SJCRH30 (cell line): ENCODE data around the gene PTGS1. TPM values are rescaled to one million over a fixed set of nuclear protein-coding genes. Genes with fewer than 3 reads are reported as not detected.
"Not testable (repeated sequence)": the region's sequence is repeated elsewhere in the genome, so short reads cannot be mapped to it uniquely, and the experiment has no call there.

Source experiments
- DNase-seq, 2 experiments: peaks; one replicate each; pipeline ENCODE4 v3.0.0-alpha.2; 2015 to 2020
- H3K27ac ChIP-seq: fragments of 250-450 bp; sonication (Bioruptor Pico); 2 replicates; pipeline ENCODE4 v1.5.1; 2020; ENCODE audit warnings: mild to moderate bottlenecking, moderate library complexity
- H3K27me3 ChIP-seq: fragments of 250-450 bp; sonication (Bioruptor Pico); 2 replicates; pipeline ENCODE4 v1.5.1; 2020; ENCODE audit warnings: mild to moderate bottlenecking, moderate library complexity
- H3K36me3 ChIP-seq: fragments of 250-450 bp; sonication (Bioruptor Pico); 2 replicates; pipeline ENCODE4 v1.5.1; 2020; ENCODE audit warnings: mild to moderate bottlenecking, moderate library complexity
- H3K4me1 ChIP-seq: fragments of 250-450 bp; sonication (Bioruptor Pico); 2 replicates; pipeline ENCODE4 v1.5.1; 2020; ENCODE audit warnings: mild to moderate bottlenecking, moderate library complexity
- H3K4me3 ChIP-seq: fragments of 250-450 bp; sonication (Bioruptor Pico); 2 replicates; pipeline ENCODE4 v1.5.1; 2020; ENCODE audit warnings: mild to moderate bottlenecking, moderate library complexity
- H3K9me3 ChIP-seq: fragments of 250-450 bp; sonication (Bioruptor Pico); replicated peaks from 2 replicates; pipeline ENCODE4 v1.5.1; 2020; ENCODE audit warnings: mild to moderate bottlenecking, moderate library complexity
- total RNA-seq: library from RNA; depleted of rRNA; stranded (reverse); fragments of >200 nt; shearing (Covaris generic); gene quantifications from 2 replicates; pipeline ENCODE4 v1.2.3, GENCODE V29; 2014; rRNA removed

Gene PTGS1
- 0.85 and 1.2 TPM in 2 replicates for total RNA-seq

- Histone ChIP-seq H3K36me3 (no peaks in the 10 kb centered on the region), H3K4me3 (peak within 1 kb of the TSS; percentile 33), H3K27ac (no peak within 1 kb of the TSS), H3K27me3 (no peaks in the 10 kb centered on the region), H3K4me1 (peaks cover 7% of the 10 kb centered on the region), H3K9me3 (no peaks in the 10 kb centered on the region)
- DNase-seq, result peak; percentile 69 to 70
Observed at GRCh38 chr9:122370869-122371755, at the start of gene PTGS1. Gene PTGS1 (plus strand): TSS chr9:122371024. CDS start chr9:122371085, 61 bp downstream.

GRCh38 chr9:122322553-122322952 is 48.3 kb upstream of the PTGS1 start:
- Histone ChIP-seq H3K4me1 (no peaks in the 10 kb centered on the region), H3K36me3 (peaks cover 19% of the 10 kb centered on the region), H3K4me3 (no peak overlapping the region), H3K9me3 (no peaks in the 10 kb centered on the region), H3K27me3 (no peaks in the 10 kb centered on the region), H3K27ac (no peak overlapping the region)
- DNase-seq, result no peak

GRCh38 chr9:122324665-122325064 is 46.2 kb upstream of the PTGS1 start:
- not testable (repeated sequence) for DNase-seq, H3K9me3 ChIP-seq, H3K27me3 ChIP-seq, H3K4me3 ChIP-seq, H3K4me1 ChIP-seq, H3K27ac ChIP-seq
- peaks cover 17% of the 10 kb centered on the region; the same call in 1 of the 2 replicates for H3K36me3 ChIP-seq

- peaks cover 13% of the 10 kb centered on the region for H3K4me1 ChIP-seq
- no peak for DNase-seq
- no peaks in the 10 kb centered on the region for H3K9me3 ChIP-seq
Observed at GRCh38 chr9:122325124-122325523, 45.7 kb upstream of the PTGS1 start.

GRCh38 chr9:122327175-122327574 is 43.6 kb upstream of the PTGS1 start:
- Histone ChIP-seq H3K9me3 (no peaks in the 10 kb centered on the region), H3K4me1 (peaks cover 26% of the 10 kb centered on the region), H3K36me3 (peaks cover 17% of the 10 kb centered on the region; the same call in 1 of the 2 replicates), H3K27ac (no peak overlapping the region), H3K27me3 (no peaks in the 10 kb centered on the region), H3K4me3 (no peak overlapping the region)
- DNase-seq, result no peak

More at GRCh38 chr9:122325124-122325523, 45.7 kb upstream of the PTGS1 start:
- Histone ChIP-seq H3K36me3 (peaks cover 17% of the 10 kb centered on the region; the same call in 1 of the 2 replicates), H3K27ac (no peak overlapping the region), H3K4me3 (no peak overlapping the region), H3K27me3 (no peaks in the 10 kb centered on the region)

GRCh38 chr9:122329597-122329996 is 41.2 kb upstream of the PTGS1 start:
- Histone ChIP-seq H3K4me1 (peaks cover 31% of the 10 kb centered on the region), H3K4me3 (no peak overlapping the region), H3K27ac (no peak overlapping the region), H3K9me3 (no peaks in the 10 kb centered on the region), H3K36me3 (0 out of 2 replicates have a peak, but pooled peaks cover 3% of the 10 kb centered on the region), H3K27me3 (no peaks in the 10 kb centered on the region)
- peak; percentile 42 to 66 for DNase-seq

- not testable (repeated sequence) for H3K36me3 ChIP-seq, DNase-seq, H3K4me3 ChIP-seq, H3K9me3 ChIP-seq, H3K27me3 ChIP-seq, H3K27ac ChIP-seq
- H3K4me1 ChIP-seq, result peaks cover 31% of the 10 kb centered on the region
Observed at GRCh38 chr9:122330466-122330865, 40.4 kb upstream of the PTGS1 start.

GRCh38 chr9:122331523-122331927 is 39.3 kb upstream of the PTGS1 start:
- Histone ChIP-seq H3K4me3 (no peak overlapping the region), H3K4me1 (peaks cover 31% of the 10 kb centered on the region), H3K27me3 (no peaks in the 10 kb centered on the region), H3K27ac (no peak overlapping the region), H3K36me3 (no peaks in the 10 kb centered on the region), H3K9me3 (no peaks in the 10 kb centered on the region)
- no peak for DNase-seq

GRCh38 chr9:122332083-122332482 is 38.7 kb upstream of the PTGS1 start:
- peaks cover 31% of the 10 kb centered on the region for H3K4me1 ChIP-seq
- no peaks in the 10 kb centered on the region for H3K36me3 ChIP-seq
- peak; percentile 48 to 68 for DNase-seq
- H3K27me3 ChIP-seq, result no peaks in the 10 kb centered on the region
- no peak overlapping the region for H3K27ac ChIP-seq
- no peak overlapping the region for H3K4me3 ChIP-seq
- no peaks in the 10 kb centered on the region for H3K9me3 ChIP-seq

- Histone ChIP-seq H3K9me3 (no peaks in the 10 kb centered on the region), H3K4me1 (peaks cover 31% of the 10 kb centered on the region), H3K27me3 (no peaks in the 10 kb centered on the region), H3K4me3 (no peak overlapping the region), H3K27ac (no peak overlapping the region), H3K36me3 (no peaks in the 10 kb centered on the region)
- DNase-seq, result no peak
Observed at GRCh38 chr9:122332644-122333043, 38.2 kb upstream of the PTGS1 start.

GRCh38 chr9:122333169-122333808 is 37.5 kb upstream of the PTGS1 start:
- Histone ChIP-seq H3K27me3 (no peaks in the 10 kb centered on the region), H3K9me3 (no peaks in the 10 kb centered on the region), H3K27ac (no peak overlapping the region), H3K4me3 (no peak overlapping the region), H3K4me1 (peaks cover 31% of the 10 kb centered on the region), H3K36me3 (no peaks in the 10 kb centered on the region)
- no peak for DNase-seq

- H3K36me3 ChIP-seq, result no peaks in the 10 kb centered on the region
- no peaks in the 10 kb centered on the region for H3K9me3 ChIP-seq
- no peak for DNase-seq
- H3K27ac ChIP-seq, result no peak overlapping the region
- H3K27me3 ChIP-seq, result peaks cover 3% of the 10 kb centered on the region; the same call in 1 of the 2 replicates
- peaks cover 20% of the 10 kb centered on the region for H3K4me1 ChIP-seq
- no peak overlapping the region for H3K4me3 ChIP-seq
Observed at GRCh38 chr9:122334916-122335315, 35.9 kb upstream of the PTGS1 start.

- no peak for DNase-seq
- Histone ChIP-seq H3K4me3 (no peak overlapping the region), H3K27me3 (peaks cover 3% of the 10 kb centered on the region; the same call in 1 of the 2 replicates), H3K27ac (no peak overlapping the region), H3K4me1 (peaks cover 13% of the 10 kb centered on the region), H3K36me3 (no peaks in the 10 kb centered on the region), H3K9me3 (no peaks in the 10 kb centered on the region)
Observed at GRCh38 chr9:122336189-122336588, 34.6 kb upstream of the PTGS1 start.

- peaks cover 6% of the 10 kb centered on the region; the same call in 1 of the 2 replicates for H3K27me3 ChIP-seq
- H3K36me3 ChIP-seq, result no peaks in the 10 kb centered on the region
- H3K27ac ChIP-seq, result no peak overlapping the region
- H3K4me3 ChIP-seq, result no peak overlapping the region
- H3K4me1 ChIP-seq, result peaks cover 7% of the 10 kb centered on the region
- H3K9me3 ChIP-seq, result no peaks in the 10 kb centered on the region
- DNase-seq, result no peak
Observed at GRCh38 chr9:122336866-122337555, 33.8 kb upstream of the PTGS1 start.

GRCh38 chr9:122337556-122337929 is 33.3 kb upstream of the PTGS1 start:
- H3K9me3 ChIP-seq, result no peaks in the 10 kb centered on the region
- DNase-seq, result peak; percentile 26 to 47
- no peak overlapping the region for H3K4me3 ChIP-seq
- H3K4me1 ChIP-seq, result peaks cover 2% of the 10 kb centered on the region; the same call in 1 of the 2 replicates
- H3K27ac ChIP-seq, result no peak overlapping the region
- no peaks in the 10 kb centered on the region for H3K36me3 ChIP-seq
- H3K27me3 ChIP-seq, result peaks cover 6% of the 10 kb centered on the region; the same call in 1 of the 2 replicates
